Ovary (tissue), 9 donors: ENCODE data around the gene STX16. TPM values are rescaled to one million over a fixed set of nuclear protein-coding genes. Genes with fewer than 3 reads are reported as not detected.

ENCODE experiments used
- DNase-seq, 5 donors: peaks; one replicate each; pipeline ENCODE4 v3.0.0-alpha.2; 2019 to 2020
- H3K27ac ChIP-seq, 2 donors: fragments of 200-600 bp; one replicate each; pipeline versions ENCODE4 v1.5.1 to v1.8.0; 2019 to 2022
- H3K27me3 ChIP-seq: fragments of 200-600 bp; one replicate; pipeline ENCODE4 v1.8.0; 2022
- H3K36me3 ChIP-seq: fragments of 200-600 bp; sonication (generic); one replicate; pipeline ENCODE4 v1.5.1; 2019
- H3K4me1 ChIP-seq: one replicate; pipeline ENCODE4 v1.8.1; 2013; ENCODE audit warnings: mild to moderate bottlenecking, moderate library complexity; ENCODE audit not compliant: insufficient read depth
- H3K4me3 ChIP-seq: fragments of 200-600 bp; sonication (generic); one replicate; pipeline ENCODE4 v1.5.1; 2017
- H3K9me3 ChIP-seq, 2 donors: fragments of 200-600 bp in 1 of 2; sonication (generic) in 1 of 2; one replicate each; pipeline versions ENCODE4 v1.5.1 to v1.8.1; 2013 to 2019; ENCODE audit warnings: mild to moderate bottlenecking in 1 of 2, moderate library complexity in 1 of 2
- EP300 ChIP-seq: sonication (generic); formaldehyde crosslinking; IDR thresholded peaks from one replicate; pipeline ENCODE4 v1.6.1; 2017; ENCODE audit warnings: antibody characterized with exemption
- POLR2A ChIP-seq: fragments of 450-650 bp; IDR thresholded peaks from one replicate; pipeline ENCODE4 v1.6.1; 2017; ENCODE audit warnings: antibody characterized with exemption, mild to moderate bottlenecking, moderate library complexity
- WGBS, 3 donors: extraction: QIAGEN DNeasy Blood & Tissue Kit in 1 of 3; methylation state at CpG; one replicate each; pipeline versions ENCODE4 v1.1.5 to v1.1.7; 2013 to 2017; 5-methylcytosine and 5-hydroxymethylcytosine counted together
- intact Hi-C, 4 donors: fragments of 100-400 bp; cut with DNase I; formaldehyde crosslinking; loops; one replicate each; pipeline versions ENCODE4 v1.11.0 to v1.15.1; 2022 to 2023
- polyA plus RNA-seq, 2 donors: library from polyadenylated mRNA; stranded (reverse); fragments of 200-250 nt in 1 of 2; fragments of 350-450 nt in 1 of 2; fragmentation: Illumina TruSeq in 1 of 2; extraction: RNeasy Lipid Tissue Mini Kit (QIAGEN cat#74804) in 1 of 2; gene quantifications; one replicate each; pipeline ENCODE4 v1.2.3, GENCODE V29; 2013 to 2014
- total RNA-seq, 7 donors: library from RNA; depleted of rRNA in 2 of 7; stranded (reverse); fragments of >200 nt in 2 of 7; fragmentation: NEBNext Ultra II Directional in 3 of 7; extraction: Animal tissue kit (Norgen Biotek cat#: 25700) in 3 of 7; gene quantifications; one replicate each; pipeline versions ENCODE4 v1.1.0 to v1.2.4, GENCODE V29; 2016 to 2023
- TF ChIP-seq, protein P1 (sequence below), 3 donors: fragments of 450-650 bp in 2 of 3; fragments of 200-600 bp in 1 of 3; IDR thresholded peaks; one replicate each; pipeline versions ENCODE4 v1.5.1 to v1.8.0; 2016 to 2022; ENCODE audit warnings: antibody characterized with exemption in 3 of 3, mild to moderate bottlenecking in 1 of 3
- donor health status: DM: no; HTN: no; CAD: no; lungs with moderate emphysema.
- donor health status: DM: no; HTN: no; CAD: no.
- donor health status: Bipolar disorder and iron deficiency.
- donor health status: DM: yes; HTN: yes; CAD: no.
- donor health status: DM: no; HTN: no; CAD: no.
- donor health status: DM: yes; HTN: yes; CAD: no.

The STX16 gene
- total and polyA plus RNA-seq, 9 donors: 31.9 to 55.8 (median 46.5) TPM

DNA sequence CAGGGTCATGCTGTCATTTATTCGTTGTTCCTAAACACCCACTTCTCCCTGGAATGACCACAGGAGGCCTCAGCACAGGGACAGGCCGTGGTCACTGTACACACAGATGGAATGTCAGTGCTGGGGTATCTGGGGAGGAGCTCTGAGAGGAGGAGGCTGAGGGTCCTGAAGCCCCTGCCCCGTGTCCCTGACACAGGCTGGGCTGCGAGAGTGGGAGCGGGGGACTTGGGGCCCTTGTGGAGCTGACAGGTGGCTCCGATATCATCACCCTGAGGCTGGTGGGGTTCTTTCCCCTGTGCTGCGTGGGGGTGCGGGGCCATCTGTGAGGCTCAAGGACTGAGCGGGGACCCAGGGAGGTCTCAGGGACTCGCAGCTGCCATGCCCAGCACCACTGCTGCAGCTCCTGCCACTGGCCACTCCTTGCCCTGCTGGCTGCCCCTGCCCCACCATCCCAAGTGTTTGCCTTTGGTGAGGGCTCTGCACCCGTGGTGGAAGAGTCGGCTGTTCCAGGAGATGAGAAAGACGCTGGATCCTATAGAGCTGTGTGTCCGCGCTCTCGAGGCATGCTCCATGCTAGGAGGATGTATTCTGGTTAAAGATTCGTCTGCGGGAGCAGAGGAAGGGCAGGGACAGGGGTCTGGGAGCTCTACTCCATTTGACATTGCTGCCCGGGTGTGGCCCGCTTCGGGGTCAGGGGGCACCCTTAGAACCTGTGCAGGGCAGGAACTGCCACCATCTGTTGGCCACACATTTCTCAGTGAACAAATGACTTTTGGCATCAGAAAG is 60.4 kb downstream of the STX16 start:
- intact Hi-C loops: no loop called here
- Histone ChIP-seq H3K27ac (no peak overlapping the region), H3K4me1 (no peaks in the 10 kb centered on the region), H3K36me3 (no peaks in the 10 kb centered on the region), H3K27me3 (no peaks in the 10 kb centered on the region), H3K9me3 (no peaks in the 10 kb centered on the region), H3K4me3 (no peak overlapping the region)
- TF ChIP-seq POLR2A (no peak), EP300 (no peak)
- TF ChIP-seq, protein P1, sequence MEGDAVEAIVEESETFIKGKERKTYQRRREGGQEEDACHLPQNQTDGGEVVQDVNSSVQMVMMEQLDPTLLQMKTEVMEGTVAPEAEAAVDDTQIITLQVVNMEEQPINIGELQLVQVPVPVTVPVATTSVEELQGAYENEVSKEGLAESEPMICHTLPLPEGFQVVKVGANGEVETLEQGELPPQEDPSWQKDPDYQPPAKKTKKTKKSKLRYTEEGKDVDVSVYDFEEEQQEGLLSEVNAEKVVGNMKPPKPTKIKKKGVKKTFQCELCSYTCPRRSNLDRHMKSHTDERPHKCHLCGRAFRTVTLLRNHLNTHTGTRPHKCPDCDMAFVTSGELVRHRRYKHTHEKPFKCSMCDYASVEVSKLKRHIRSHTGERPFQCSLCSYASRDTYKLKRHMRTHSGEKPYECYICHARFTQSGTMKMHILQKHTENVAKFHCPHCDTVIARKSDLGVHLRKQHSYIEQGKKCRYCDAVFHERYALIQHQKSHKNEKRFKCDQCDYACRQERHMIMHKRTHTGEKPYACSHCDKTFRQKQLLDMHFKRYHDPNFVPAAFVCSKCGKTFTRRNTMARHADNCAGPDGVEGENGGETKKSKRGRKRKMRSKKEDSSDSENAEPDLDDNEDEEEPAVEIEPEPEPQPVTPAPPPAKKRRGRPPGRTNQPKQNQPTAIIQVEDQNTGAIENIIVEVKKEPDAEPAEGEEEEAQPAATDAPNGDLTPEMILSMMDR (IDR thresholded peaks at IDR 0.05): no peak
- DNase-seq: peak in 1 of 5 donors; percentile 25
- WGBS, 3 donors: 88 to 89% (median 89%) methylated on average over 21 of the region's 21 CpGs

DNA sequence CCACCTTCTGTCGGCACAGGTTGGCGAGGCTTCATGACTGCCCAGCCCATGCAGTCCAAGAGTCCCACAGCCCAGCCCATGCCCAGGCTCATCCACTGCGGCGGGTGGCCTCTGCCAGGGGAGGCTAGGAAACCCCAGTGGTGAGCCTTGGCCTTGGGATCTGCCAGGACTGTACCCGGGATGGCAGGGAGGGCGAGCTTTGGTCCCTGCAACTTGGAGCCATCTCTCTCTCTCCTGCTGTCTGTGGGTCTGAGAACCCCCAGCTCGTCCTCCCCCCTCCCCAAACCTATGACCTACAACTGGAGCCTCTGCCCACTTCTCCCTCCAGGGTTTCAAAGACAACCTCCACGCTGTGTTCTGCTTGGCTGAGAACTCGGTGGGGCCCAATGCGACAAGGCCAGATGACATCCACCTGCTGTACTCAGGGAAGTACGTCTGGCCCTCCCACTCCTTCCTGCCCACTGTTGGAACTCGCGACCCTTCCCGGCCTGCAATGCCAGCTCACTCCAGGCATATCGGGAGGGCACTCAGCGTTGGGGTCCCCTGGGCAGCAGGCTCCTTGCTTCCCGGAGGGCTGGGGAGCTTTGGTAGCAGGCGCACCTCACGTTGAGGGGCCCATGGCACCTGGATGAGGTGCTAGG is 61.2 kb downstream of the STX16 start:
- TF ChIP-seq, protein P1 (IDR thresholded peaks at IDR 0.05): no peak
- TF ChIP-seq EP300 (no peak), POLR2A (no peak)
- H3K4me1 ChIP-seq: no peaks in the 10 kb centered on the region
- DNase-seq: peak in 1 of 5 donors; percentile 25
- no peak overlapping the region for H3K27ac ChIP-seq
- intact Hi-C loops: no loop called here
- H3K9me3 ChIP-seq: no peaks in the 10 kb centered on the region
- H3K27me3 ChIP-seq: no peaks in the 10 kb centered on the region
- H3K36me3 ChIP-seq: no peaks in the 10 kb centered on the region
- no peak overlapping the region for H3K4me3 ChIP-seq
- WGBS, 3 donors: 61 to 63% (median 61%) methylated on average over 14 to 19 of the region's 19 CpGs

DNA sequence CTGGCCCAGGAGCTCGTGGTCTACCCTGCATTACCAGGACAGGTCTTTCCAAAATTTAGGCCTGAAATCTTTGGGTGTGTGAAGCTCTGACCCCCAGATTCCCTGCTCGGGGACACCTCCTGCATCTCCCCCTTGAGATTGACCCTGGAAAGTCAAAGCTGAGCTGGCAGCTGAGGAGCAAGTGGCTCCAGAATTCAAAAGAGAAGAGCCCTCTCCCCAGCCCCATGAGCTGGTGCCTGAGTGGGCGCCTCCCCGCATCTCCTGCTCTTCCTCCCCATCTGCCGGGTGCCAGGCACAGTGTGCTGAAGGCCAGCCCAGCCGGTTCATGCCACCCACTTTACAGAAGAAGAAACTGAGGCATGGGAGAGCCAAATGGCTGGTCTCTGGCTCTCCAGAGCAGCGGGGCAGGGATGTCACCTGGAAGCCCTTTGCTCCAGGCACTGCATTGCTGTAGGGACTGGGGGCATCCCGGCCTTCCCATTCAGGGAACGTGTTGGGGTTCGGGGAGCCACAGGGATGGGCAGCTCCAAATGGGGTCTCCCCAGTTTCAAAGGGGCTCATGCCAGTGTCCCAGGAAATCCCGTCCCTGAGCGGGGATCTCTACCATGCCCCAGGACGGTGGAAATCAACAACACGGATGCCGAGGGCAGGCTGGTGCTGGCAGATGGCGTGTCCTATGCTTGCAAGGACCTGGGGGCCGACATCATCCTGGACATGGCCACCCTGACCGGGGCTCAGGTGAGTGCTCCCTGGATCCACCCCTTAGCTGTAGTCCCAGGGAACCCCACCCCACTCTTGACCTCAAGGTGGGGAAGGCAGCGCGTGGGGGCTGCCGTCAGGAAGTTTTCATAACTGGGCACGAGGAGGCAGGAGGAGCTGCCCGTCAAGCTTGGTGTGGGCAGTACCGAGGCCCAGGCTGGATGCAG is 62.0 kb downstream of the STX16 start:
- Histone ChIP-seq H3K4me1 (no peaks in the 10 kb centered on the region), H3K9me3 (no peaks in the 10 kb centered on the region), H3K4me3 (no peak overlapping the region), H3K27ac (no peak overlapping the region), H3K27me3 (no peaks in the 10 kb centered on the region), H3K36me3 (no peaks in the 10 kb centered on the region)
- TF ChIP-seq POLR2A (no peak), EP300 (no peak)
- TF ChIP-seq, protein P1 (IDR thresholded peaks at IDR 0.05): no peak
- peak in 3 of 5 donors; percentile 4 to 25 (median 13) for DNase-seq
- intact Hi-C loops: no loop called here
- WGBS, 3 donors: 85 to 91% (median 86%) methylated on average over 23 to 24 of the region's 24 CpGs

GRCh38 chr20:58713801-58714339 is 62.8 kb downstream of the STX16 start:
- Histone ChIP-seq H3K4me3 (no peak overlapping the region), H3K9me3 (no peaks in the 10 kb centered on the region), H3K27me3 (no peaks in the 10 kb centered on the region), H3K36me3 (no peaks in the 10 kb centered on the region), H3K4me1 (no peaks in the 10 kb centered on the region), H3K27ac (no peak overlapping the region)
- intact Hi-C loops: no loop called here
- peak in 2 of 5 donors; percentile 5 to 31 for DNase-seq
- TF ChIP-seq EP300 (no peak), POLR2A (no peak)
- TF ChIP-seq, protein P1 (IDR thresholded peaks at IDR 0.05): no peak
- 89 to 92% (median 91%) methylated on average over 24 of the region's 24 CpGs for WGBS, 3 donors
